ENCODE data around the gene ARHGAP29.
A peak's percentile ranks its signal among the peaks of the same experiment; 100 is the strongest.

ARHGAP29 gene

DNA sequence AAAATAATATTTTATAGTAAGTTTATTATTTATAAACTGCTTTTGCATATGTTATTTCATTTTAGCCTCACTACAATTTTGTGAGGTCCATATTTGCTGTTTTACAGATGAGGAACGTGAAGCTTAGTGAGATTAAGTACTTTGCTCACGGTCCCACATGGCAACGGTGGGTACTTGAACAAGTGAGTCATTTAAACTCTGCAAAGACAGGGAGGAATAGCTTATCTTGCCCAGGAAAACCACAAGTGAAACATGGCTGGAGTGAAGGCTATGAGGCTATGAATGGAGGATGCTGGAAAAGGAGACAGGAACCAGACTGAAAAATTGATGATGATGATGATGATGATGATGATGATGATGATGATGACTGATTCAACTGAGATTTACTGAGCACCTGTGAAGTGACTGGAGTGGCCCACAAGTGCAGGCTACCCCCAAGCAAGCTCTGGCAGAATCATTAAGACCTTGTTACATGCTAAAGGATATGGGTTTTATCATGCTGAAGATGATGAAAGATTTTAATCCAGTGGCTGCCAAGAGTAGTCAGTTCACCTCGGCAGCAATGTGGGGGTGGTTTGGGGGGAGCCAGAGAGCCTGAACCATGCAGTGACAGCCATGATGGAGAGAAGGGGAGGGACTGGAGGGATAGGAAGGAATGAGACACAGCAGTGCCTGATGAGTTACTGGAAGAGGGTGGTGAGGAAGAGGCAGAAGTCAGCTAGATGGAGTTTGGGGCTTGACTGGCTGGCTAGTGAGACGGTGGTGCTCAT is 115.0 kb downstream of the ARHGAP29 start:
- DNase-seq (ENCODE audit: low read depth), result peak; percentile 78
